Glomerular endothelial cell (primary cell): ENCODE measurements around the gene POLR2L. TPM values are rescaled to one million over a fixed set of nuclear protein-coding genes. Genes with fewer than 3 reads are reported as not detected.

ENCODE experiments used
- DNase-seq: peaks from one replicate; pipeline ENCODE4 v3.0.0-alpha.2; 2011; ENCODE audit warnings: low read depth, low spot score; ENCODE audit errors: extremely low read depth
- total RNA-seq: library from RNA; depleted of rRNA; stranded (reverse); fragments of >200 nt; gene quantifications from 2 replicates; pipeline ENCODE4 v1.2.3, GENCODE V29; 2015

POLR2L gene
- total RNA-seq, 1 donor from 2014 or later: 125 TPM

DNA sequence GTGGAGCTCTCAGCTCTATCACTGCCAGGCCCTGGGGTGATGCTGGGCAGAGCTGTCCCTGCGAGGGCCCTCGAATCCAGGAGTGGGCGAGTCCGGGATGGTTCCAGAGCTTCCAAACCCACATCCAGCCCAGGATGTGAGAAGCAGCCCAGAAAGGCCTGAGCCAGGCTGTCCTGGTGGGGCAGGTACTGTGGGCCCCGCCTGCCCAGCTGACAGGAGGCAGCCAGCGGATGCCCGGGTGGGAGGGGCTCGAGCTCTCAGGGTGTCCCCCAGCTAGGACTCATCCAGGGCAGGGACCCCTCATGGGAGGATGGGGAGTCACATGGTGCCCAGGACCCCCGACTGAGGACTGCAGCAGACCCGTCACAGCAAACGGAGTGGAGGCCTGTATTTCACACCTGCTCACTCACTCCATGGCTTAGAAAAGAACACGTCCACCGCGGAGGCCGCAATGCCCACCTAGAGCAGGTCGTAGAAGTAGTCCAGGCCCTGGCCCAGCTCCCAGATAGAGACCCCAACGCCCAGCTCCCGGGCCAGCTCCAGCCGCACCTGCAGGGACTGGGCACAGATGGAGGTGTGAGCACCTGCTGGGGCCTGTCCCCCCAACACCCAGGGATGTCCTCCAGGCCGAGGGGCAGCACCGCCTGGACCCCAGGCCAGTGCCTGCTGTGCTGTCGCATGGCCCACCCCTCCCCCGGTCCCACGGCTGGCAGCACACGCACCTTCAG, 27.2 kb upstream of the POLR2L start:
- no peak for DNase-seq

DNA sequence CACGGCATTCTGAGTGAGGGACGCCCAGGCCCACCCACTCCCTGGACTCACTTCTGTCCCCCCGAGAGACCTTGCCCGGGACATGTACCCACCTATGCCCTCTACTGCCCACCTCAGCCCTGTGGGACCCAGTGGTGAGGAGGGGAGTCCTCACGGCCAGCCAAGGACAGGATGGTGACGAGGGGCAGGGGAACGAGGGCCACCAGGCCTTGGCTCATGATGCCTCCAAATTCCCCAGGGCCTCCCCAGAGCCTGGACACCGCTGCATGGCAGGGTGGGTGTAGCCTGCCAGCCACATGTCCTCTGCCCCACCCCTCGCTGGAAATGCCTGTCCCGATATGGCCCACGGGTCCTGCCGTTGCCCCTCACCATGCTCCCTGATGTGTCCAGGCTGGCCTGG, 26.5 kb upstream of the POLR2L start:
- no peak for DNase-seq

DNA sequence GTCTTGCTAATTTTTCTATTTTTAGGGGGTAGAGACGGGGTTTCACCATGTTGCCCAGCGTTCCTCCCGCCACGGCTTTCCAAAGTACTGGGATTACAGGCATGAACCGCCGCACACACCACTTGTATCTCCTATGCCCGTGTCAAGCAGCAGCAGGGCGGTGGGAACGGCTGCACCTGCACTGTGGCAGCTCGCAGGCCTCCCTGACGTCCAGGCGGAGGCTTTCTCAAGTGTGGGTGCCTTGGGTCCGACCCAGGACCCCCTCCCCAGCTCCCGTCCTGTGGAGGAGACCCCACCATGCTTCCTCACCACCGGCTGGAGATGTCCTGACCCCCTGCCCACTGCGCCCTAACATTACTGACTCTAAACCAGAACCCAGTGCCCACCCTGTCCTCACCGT, 26.1 kb upstream of the POLR2L start:
- DNase-seq: no peak

DNA sequence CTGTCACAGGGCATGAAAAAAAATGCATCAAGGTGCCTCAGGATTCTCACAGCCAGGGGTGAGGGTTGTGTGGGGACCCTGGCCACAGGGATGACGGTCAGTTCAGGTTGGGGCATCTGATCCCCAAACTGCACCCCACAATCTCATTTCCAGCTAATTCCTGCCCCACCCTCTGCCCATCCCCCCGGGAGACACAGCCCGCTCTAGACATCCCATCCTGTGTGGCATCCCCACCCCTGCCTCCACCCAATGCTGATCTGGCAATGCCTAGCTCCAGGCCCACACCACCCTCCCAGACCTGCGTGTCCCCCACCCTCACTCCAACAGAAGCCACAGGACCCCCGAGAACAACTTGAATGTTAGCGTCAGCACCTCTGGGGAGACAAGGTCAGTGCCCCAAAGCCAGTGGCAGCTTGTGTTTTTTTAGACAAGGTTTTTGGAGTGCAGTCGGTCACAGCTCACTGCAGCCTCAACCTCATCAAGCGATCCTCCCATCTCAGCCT, 25.6 kb upstream of the POLR2L start:
- DNase-seq: no peak

DNA sequence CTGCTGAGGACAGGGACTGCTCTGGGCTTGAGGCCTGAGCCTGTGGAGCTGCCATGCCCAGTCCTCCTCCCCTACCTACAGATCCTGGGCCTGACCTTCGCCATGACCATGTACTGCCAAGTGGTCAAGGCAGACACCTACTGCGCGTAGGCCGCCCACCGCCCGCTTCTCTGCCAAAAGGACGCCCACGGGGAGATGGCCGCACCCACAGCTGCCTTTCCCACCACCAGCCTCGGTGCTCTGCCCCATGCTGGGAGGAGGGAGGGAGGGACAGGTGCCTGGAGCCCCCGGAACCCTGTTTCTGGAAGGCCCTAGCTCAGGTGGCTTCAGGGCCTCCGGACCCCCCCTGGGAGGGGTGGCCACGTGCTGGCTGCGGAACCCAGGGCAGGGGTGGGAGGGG, 24.2 kb upstream of the POLR2L start:
- DNase-seq: no peak

DNA sequence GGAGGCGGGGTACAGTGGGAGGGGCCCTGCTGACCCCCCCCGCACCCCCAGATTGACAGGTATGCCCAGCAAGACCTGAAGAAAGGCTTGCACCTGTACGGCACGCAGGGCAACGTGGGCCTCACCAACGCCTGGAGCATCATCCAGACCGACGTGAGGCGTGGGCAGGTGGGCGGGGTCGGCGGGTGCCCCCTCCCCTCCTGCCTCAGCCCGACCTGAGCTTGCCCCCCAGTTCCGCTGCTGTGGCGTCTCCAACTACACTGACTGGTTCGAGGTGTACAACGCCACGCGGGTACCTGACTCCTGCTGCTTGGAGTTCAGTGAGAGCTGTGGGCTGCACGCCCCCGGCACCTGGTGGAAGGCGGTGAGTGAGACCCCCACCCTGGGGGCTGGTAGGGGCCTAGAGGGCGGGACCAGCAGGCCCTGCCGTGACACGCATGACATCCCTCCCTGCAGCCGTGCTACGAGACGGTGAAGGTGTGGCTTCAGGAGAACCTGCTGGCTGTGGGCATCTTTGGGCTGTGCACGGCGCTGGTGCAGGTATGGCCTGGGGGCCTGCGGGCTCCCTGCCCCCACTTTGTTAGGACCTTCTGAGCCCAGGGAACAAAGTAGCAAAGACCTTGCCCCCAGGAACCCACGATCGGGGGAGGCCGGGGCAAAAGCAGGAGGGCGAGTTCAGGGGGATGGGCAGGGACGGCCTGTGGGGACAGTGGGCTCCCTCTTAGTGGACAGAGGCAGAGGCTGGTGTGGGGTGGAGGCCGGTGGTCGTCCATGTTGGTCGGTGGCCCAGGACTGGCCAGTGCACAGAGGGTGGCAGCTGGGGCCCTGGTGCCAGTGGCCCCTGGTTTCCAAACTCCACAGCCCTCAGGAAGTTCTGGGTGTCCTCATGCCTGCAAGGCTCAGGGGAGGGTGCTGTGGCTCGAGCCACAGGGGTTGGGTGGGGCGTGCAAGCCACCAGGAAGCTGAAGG, 23.4 kb upstream of the POLR2L start:
- DNase-seq: no peak

DNA sequence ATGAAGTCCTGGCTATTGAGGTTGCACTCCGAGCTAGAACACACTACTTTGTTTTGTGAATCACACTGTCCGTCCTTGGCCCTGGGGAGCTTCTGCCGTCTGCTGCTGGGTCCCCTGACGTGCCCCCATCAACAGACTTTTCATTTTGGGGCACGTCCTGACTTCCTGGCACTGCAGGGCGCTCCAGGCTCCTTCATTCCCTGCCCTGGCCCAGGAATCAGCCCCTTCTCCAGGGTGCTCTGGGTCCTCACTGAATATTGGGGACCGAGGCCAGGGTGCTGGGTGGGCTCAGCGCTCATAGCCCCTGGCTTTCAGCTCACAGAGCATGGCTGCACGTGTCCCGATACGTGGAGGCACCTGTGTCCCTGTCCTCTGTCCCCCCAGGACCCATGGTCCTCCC, 22.6 kb upstream of the POLR2L start:
- DNase-seq: no peak

DNA sequence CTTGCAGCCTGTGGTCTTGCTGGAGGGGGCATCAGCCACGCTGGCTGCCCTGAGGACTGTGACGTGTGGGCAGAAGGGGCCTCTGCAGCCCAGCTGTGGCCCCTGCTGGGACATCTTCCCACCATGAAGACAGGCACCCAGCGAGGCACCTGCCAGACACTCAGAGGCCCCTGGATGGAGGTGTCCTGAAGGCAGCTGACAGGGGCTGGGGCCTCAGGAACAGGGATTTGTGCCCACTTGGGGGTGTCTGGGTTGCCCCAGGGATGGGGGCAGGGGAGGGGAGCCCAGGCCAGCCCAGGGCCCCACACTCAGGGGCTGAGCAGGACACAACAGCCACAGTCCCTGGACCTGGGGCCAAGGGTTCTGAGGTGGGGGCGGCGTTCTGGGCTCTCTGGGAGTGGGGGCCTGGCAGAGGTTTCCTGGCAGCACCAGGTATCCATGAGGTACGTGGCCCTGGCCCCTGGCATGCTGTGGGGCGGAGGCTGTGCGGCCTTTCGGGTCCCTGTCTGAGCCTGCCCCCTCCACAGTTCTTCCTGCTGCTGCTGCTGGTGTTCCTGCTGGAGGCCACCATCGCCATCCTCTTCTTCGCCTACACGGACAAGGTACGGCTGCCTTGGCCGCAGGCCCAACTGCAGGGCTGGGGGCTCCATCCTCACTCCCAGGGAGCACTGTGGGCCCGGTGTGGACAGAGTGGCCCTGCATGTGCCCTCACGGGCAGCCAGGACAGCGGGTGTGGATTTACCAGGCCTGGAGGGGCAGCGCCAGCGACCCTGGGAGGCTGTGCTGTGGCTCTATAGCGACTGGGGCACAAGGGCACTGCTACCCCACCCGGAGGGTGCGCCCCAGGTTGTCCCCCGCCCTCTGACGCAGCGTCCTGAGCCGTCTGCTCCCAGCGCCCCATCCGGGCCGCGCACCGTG, 21.8 kb upstream of the POLR2L start:
- no peak for DNase-seq

DNA sequence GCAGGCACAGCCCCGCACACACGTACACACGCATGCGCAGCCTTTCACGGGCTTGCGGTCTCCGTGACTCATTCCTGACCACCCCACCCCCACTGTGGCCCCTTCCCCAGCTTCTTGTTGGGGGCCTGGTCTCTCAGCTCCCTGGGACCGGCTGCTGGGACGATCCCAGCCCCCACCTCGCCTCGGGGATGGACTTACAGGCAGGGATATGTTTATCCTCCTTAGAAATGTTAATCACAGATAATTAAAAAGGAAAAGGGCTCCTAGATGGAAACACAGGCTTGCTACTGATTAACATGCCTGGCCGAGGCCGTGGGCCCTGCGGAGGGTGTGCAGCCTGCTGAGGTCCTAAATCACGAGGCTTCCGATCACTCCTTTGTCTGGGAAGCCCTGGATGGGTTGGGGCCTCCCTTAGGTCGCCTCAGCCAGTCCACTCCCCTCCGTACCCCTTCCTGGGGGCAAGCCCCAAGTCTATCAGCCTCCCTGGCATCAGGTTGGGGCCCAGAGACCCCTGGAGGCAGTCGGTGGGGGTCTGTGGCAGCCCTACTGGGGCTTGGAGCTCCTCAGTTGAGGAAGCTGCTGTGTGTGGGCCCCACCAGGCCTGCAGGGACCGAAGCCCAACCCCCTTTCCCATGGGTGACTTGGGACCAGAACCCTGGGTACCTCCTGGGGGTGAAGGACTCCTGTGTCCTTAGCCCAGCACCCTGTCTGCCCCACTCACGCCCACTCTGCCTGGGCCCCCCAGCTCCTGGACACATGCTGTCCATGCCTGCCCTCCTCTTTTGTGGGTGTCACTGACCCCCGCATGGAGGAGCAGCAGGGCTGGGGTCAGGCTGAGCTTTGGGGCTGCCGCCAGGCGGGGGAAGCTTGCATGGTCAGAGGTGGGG, 20.9 kb upstream of the POLR2L start:
- DNase-seq: no peak

DNA sequence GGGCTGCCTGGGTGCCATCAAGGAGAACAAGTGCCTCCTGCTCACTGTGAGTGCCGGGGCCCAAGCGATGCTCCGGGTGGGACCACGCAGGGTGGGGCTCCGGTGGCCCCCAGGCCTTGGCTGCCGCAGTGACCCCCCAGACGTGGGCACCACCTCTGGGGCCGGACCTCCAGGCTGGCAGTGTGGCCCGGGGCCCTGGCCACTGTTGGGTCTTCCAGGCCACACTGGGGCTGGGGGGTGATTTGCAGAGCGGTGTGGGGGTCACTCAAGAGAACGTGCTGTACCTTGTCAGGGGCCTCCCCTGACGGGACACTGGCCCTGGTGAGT, 20.3 kb upstream of the POLR2L start:
- no peak for DNase-seq

DNA sequence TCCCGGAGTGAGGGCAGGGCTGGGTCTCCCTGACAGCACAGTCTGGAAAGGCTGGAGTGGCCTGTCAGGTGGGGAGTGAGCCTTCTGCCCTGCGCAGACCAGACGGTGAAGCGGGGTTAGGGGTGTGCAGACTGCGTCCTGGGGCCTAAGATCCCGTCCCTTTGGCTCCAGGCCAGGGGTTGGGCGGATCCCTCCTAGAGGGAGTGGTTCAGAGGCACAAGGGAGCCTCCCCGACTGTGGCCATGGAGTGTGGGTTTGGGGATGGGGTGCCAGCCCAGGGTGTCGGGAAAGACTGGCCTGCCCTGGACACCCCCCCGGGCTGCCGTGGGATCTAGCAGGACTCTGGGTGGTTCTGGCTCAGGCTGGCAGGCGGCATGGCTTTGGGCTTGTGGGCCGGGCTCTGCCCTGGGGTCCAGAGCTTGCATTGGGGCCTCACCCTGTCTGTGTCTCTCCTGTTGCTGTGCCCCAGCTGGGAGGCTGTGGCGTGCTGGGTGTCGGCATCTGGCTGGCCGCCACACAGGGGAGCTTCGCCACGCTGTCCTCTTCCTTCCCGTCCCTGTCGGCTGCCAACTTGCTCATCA, 19.8 kb upstream of the POLR2L start:
- DNase-seq: no peak

DNA sequence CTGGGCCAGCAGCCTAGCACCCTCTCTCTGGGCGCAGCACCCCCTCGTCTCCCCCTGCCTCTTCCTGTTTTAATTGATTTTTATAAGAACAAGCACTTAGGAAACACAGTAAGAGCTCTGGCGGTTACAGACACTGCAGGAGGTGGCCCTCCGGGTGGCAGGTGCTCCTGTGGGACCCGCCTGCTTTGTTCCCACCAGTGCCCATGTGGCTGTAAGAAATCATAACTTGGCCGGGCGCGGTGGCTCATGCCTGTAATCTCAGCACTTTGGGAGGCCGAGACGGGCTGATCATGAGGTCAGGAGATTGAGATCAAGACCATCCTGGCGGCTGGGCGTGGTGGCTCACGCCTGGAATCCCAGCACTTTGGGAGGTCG, 18.8 kb upstream of the POLR2L start:
- DNase-seq: no peak

DNA sequence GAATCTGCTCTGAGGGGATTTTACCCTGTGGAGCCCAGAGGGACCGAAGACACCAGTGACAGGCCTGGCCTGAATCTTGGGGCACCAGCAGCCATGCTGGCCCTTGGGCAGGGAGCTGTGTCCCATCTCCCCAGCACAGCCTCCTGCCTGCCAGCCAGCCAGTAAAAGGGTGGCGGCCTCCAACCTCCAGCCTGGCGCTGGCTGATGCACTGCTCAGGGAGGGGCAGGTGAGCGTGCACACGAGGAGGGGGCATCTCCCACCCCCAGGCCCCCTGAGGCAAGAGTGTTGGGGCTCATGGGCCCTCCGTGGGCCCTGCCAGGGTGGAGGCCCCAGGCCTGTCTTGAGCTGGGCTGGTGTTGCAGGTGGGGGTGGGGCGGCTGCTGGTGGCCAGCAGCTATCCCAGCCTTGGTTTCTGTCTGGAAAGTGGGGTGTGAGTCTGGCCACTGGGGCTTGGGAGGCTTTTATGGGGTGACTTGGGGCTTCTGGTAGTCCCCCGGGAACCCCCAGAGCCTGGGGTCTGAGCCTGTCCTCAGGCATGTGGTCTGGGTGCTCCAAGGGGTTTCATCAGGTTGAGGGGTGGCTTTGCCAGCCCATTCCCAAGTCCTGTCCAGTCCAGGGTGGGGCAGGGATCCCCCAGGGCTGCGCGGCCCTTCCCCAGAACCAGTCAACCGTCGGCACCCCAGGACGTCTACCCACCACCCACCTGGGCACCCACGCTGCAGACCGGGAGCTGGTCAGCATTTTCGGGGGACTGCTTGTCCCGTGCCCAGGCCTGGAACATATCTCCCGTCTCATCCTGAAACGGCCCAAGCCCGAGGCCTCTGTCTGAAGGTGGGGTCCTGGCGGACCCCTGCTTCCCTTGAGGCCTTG, 18.1 kb upstream of the POLR2L start:
- no peak for DNase-seq

DNA sequence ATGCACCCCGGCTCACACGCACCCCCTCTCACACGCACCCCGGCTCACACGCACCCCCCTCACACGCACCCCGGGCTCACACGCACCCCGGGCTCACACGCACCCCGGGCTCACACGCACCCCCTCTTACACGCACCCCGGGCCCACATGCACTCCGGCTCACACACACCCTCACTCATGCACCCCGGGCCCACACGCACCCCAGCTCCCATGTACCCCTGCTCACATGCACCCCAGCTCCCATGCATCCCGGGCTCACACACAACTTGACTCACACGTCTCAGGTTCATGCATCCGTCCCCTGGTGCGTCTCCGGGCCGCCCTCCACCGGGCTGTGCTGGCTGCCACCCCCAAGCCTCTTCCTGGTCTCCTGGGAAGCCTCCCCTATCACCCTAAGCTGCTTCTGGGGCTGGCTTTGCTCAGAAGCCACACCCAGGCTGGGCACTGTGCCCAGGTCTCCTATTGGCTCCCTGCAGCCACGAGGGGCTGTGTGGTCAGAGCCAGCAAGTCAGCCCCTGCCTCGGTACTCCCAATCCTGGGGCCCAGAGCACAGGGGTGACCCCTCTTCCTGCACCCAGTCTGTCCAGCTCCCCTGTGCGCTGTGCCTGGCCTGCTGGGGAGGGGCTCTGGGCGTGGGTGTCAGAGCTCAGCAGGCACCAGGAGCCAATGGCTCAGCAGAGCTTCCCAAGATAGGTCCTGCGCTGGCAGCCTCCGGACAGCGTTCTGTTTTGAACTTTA, 17.2 kb upstream of the POLR2L start:
- no peak for DNase-seq

DNA sequence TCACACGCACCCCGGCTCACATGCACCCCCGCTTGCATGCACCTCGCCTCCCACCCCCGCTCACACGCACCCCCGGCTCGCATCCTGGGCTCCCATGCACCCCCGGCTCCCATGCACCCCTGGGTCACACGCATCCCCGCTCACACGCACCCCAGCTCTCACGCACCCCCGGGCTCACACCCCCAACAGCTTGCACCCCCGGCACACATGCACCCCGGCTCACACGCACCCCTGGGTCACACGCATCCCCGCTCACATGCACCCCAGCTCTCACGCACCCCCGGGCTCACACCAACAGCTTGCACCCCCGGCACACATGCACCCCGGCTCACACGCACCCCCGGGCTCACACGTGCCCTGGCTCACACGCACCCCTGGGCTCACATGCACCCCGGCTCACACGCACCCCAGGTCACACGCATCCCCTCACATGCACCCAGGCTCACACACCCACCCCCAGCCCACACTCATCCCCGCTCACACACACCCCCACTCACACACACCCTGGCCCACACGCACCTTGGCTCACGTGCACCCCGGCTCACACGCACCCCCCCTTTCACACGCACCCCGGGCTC, 16.5 kb upstream of the POLR2L start:
- DNase-seq: no peak

DNA sequence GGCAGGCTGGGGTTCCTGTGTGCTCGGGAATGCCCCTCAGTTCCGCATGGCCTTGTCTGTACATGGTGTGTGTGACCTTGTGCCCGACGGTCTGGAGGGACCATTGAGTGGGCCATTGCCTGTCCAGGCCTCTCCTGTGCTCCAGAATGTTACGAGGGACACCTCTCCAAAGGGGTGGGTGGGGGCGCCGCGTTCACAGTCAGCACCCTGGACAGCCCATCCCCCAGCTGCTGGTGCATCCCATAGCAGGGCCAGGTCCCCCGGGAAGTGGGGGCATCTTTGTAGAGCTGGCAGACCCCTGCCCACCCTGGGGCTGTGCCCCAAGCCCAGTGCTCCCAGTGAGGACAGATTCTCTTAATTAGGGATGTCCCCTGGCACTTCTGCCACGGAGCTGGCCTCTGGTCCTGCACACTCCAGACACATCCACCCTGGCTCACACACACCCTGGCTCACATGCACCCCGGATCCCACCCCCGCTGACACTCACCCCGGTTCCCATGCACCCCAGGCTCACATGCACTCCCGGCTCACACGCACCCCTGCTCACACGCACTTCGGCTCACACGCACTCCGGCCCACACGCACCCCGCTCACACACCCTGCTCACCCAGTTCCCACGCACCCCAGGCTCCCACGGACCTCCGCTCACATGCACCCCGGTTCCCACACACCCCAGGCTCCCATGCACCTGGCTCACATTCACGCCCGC, 15.9 kb upstream of the POLR2L start:
- DNase-seq: no peak

DNA sequence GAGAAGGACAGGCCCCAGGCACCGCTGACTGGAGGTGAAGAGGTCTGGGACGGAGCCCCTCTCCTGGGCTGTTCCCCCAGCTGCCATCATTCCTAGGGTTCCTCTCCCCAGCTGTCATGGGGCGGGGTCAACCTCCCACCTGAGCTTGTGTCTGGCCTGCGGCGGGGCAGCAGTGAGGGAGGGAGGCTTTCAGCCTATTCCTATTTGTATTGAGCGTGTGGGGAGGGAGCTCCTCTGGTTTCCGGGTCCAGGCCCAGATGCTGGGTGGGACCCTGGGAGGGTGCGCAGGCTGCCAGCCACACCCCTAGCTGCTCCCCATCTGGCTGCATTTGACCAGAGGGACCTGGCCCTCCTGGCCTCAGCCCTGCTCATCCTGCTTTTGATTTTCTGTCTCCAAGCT, 14.1 kb upstream of the POLR2L start:
- no peak for DNase-seq
